Measurements from ENCODE around the gene TMEM184A. TPM values are rescaled to one million over a fixed set of nuclear protein-coding genes. Genes with fewer than 3 reads are reported as not detected.

TMEM184A gene
- total and polyA plus RNA-seq, 2 of the 8 experiments (the other 6 are each of a cell fraction or from before 2014, with no cell fraction given) = 1.8 to 2.1 TPM

DNA sequence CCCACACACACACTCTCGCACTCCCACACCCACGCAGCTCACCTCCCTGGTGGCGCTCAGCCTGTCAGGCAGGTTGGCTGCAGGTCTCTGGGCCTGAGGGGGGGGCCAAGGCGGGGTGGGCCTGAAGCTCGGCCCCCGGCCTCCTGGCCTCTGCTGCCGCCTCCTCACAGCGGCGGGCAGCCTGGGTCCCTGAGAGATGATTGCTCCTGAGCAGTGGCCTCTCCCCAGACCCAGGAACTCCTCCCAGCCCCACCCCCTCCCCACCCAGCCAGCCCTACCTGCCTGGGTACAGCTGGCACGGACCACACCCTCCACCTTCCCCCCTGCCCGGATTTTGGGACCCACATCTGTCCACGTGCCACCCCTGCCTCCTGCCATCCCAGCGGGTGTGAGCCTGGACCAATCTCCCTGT is 4.6 kb upstream of the TMEM184A start:
- H2BK5ac ChIP-seq (ENCODE audit: low read depth, low read length) = 0 out of 2 replicates have a peak overlapping the region, but pooled peaks have one; percentile 16
- H3K27ac ChIP-seq (ENCODE audit: low read depth, low read length) = no peak overlapping the region
- H2AK5ac ChIP-seq (ENCODE audit: low read depth, low read length) = no peak overlapping the region
- FAIRE-seq = no peak
- POLR2A ChIA-PET (ENCODE audit: partially characterized antibody) = no interaction called here
- TF ChIP-seq RFX5 (IDR thresholded peaks at IDR 0.05; ENCODE audit: borderline replicate concordance, low read depth, low read length) (no peak), BRCA1 (IDR thresholded peaks at IDR 0.05; ENCODE audit: low read depth, low read length) (no peak), CEBPB (IDR thresholded peaks at IDR 0.05; ENCODE audit: low read depth, low read length) (no peak), SIRT6 (IDR thresholded peaks at IDR 0.05; ENCODE audit: low read length) (no peak), NRF1 (IDR thresholded peaks at IDR 0.05; ENCODE audit: low read depth, low read length) (no peak), EZH2 (IDR thresholded peaks at IDR 0.05; ENCODE audit: low read depth, low read length, severe bottlenecking) (no peak), FOSL1 (IDR thresholded peaks at IDR 0.05; ENCODE audit: insufficient read depth, low read depth, low read length) (no peak), GTF2F1 (IDR thresholded peaks at IDR 0.05; ENCODE audit: borderline replicate concordance, low read depth, low read length) (no peak), ZNF274 (IDR thresholded peaks at IDR 0.05; ENCODE audit: borderline replicate concordance, extremely low read depth, low read length) (no peak), JUND (IDR thresholded peaks at IDR 0.05; ENCODE audit: low read length) (no peak)
- TF ChIP-seq, protein P1, sequence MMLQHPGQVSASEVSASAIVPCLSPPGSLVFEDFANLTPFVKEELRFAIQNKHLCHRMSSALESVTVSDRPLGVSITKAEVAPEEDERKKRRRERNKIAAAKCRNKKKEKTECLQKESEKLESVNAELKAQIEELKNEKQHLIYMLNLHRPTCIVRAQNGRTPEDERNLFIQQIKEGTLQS (IDR thresholded peaks at IDR 0.05; ENCODE audit: insufficient read depth, low read depth, low read length) = no peak
- no peaks in the 10 kb centered on the region for H3K27me3 ChIP-seq (replicated peaks in 1 of 4; ENCODE audit: control insufficient read depth in 3 of 4, extremely low read depth in 1 of 4, insufficient read depth in 3 of 4, low read length in 3 of 4)
- H4K20me1 ChIP-seq (replicated peaks in 1 of 2; ENCODE audit: control insufficient read depth in 1 of 2, insufficient read depth in 2 of 2, low read length in 2 of 2) = no peaks in the 10 kb centered on the region
- H3K4me1 ChIP-seq (replicated peaks in 1 of 4; ENCODE audit: control insufficient read depth in 3 of 4, insufficient read depth in 4 of 4, low read length in 3 of 4) = peaks cover 0 to 8% (median 6%) of the 10 kb centered on the region in 4 experiments; a peak in 6 of 7 replicates
- no peak overlapping the region for H3K56ac ChIP-seq (replicated peaks; ENCODE audit: insufficient read length, low read depth, low read length)
- peak overlapping the region; percentile 75; the same call in 1 of the 2 replicates for H2BK12ac ChIP-seq (ENCODE audit: low read depth, low read length)
- no peak overlapping the region for H3K4me2 ChIP-seq (ENCODE audit: insufficient read depth in 1 of 2, low read depth in 2 of 2, low read length in 2 of 2)
- peak overlapping the region; percentile 5 for H4K91ac ChIP-seq (replicated peaks; ENCODE audit: insufficient read length, low read length)
- H2BK15ac ChIP-seq (ENCODE audit: low read length) = no peak overlapping the region
- no peak overlapping the region for H3K23ac ChIP-seq (ENCODE audit: insufficient read length)
- WGBS, 2 experiments (ENCODE audit: extremely low coverage in 1 of 2, insufficient coverage in 1 of 2, insufficient read length in 1 of 2, insufficient replicate concordance in 2 of 2, low coverage in 1 of 2, low lambda C conversion rate in 2 of 2, missing lambda C conversion rate in 1 of 2) = 83% methylated on average over 4 of the region's 13 CpGs; no CpG with 5 or more reads in 1 of the 2 experiments
- H4K8ac ChIP-seq (ENCODE audit: extremely low read depth, insufficient read depth, low read length) = peak overlapping the region; percentile 28; the same call in 1 of the 2 replicates
- no peaks in the 10 kb centered on the region for H3K79me2 ChIP-seq (ENCODE audit: control insufficient read depth in 1 of 2, insufficient read depth in 2 of 2, low read length in 2 of 2)
- H4K5ac ChIP-seq (ENCODE audit: insufficient read length, low read depth, low read length) = no peak overlapping the region
- H2BK20ac ChIP-seq (ENCODE audit: low read length) = no peak overlapping the region
- H3K18ac ChIP-seq (ENCODE audit: extremely low read depth, low read length) = no peak overlapping the region
- no peak overlapping the region for H2AFZ ChIP-seq (ENCODE audit: low read length)
- H3K14ac ChIP-seq (ENCODE audit: insufficient read length) = no peak overlapping the region
- CTCF ChIA-PET (ENCODE audit: partially characterized antibody) = interaction anchor here (0.9 to 3.2 kb wide), 4 partner anchors 8 to 48 kb away, joined by 3 to 12 read pairs (median 4); no protein-coding TSS in a partner anchor
- H3K79me1 ChIP-seq (ENCODE audit: low read depth, low read length) = no peaks in the 10 kb centered on the region
- H3K4me3 ChIP-seq (ENCODE audit: extremely low read depth in 1 of 4, insufficient read depth in 2 of 4, low read depth in 3 of 4, low read length in 4 of 4) = no peak overlapping the region
- H3K23me2 ChIP-seq (ENCODE audit: low read depth, low read length) = no peaks in the 10 kb centered on the region
- no peaks in the 10 kb centered on the region for H3K9me3 ChIP-seq (ENCODE audit: insufficient read depth in 2 of 2, low read depth in 1 of 2, low read length in 1 of 2)
- no peak overlapping the region for H3K9ac ChIP-seq (replicated peaks in 1 of 4; ENCODE audit: extremely low read depth in 1 of 4, low read depth in 3 of 4, low read length in 3 of 4)
- no peaks in the 10 kb centered on the region; a peak in 1 of 8 replicates for H3K36me3 ChIP-seq (ENCODE audit: control insufficient read depth in 2 of 4, insufficient read depth in 4 of 4, low read length in 3 of 4)
- no peak overlapping the region for H2BK120ac ChIP-seq (replicated peaks; ENCODE audit: low read depth, low read length)
- DNase-seq (ENCODE audit: low read depth in 1 of 2, low spot score in 2 of 2) = no peak
- H3K4ac ChIP-seq (replicated peaks; ENCODE audit: insufficient read length, low read depth, low read length) = no peak overlapping the region
